ENCODE measurements around the gene CTCF. TPM values are rescaled to one million over a fixed set of nuclear protein-coding genes. Genes with fewer than 3 reads are reported as not detected.

Gene CTCF
- total and polyA plus RNA-seq, 2 experiments from 2014 or later = 64.5 to 72.3 TPM

DNA sequence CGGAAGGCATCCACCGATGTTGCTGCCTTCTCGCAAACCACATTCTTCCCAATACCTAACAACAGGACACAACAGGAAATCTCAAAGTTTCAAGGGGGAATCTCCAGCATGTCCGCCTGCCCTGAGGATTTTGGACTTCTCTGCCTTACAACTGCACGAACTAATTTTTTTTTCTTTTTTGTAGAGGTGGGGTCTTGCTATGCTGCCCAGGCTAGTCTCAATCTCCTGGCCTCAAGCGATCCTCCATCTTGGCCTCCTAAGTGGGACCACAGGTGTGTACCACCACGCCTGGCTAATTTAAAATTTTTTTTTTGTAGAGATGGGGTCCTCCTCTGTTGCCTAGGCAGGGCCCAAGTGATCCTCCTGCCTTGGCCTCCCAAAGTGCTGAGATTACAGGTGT, 113.7 kb downstream of the CTCF start:
- Histone ChIP-seq H3K4me2 (no peak overlapping the region), H3K4me3 (no peak overlapping the region), H3K27me3 (ENCODE audit: insufficient read depth) (no peaks in the 10 kb centered on the region), H3K27ac (ENCODE audit: low read depth) (no peak overlapping the region), H3K36me3 (ENCODE audit: insufficient read depth) (no peaks in the 10 kb centered on the region), H2AFZ (no peak overlapping the region), H3K4me1 (ENCODE audit: insufficient read depth) (no peaks in the 10 kb centered on the region), H3K9me2 (ENCODE audit: insufficient read depth) (no peaks in the 10 kb centered on the region), H4K20me1 (replicated peaks; ENCODE audit: insufficient read depth) (no peaks in the 10 kb centered on the region; the same call in 1 of the 2 replicates), H3F3A (replicated peaks; ENCODE audit: low read depth) (0 out of 2 replicates have a peak, but pooled peaks cover 4% of the 10 kb centered on the region), H3K79me2 (replicated peaks; ENCODE audit: insufficient read depth) (no peaks in the 10 kb centered on the region)
- H3K4me1 Mint-ChIP-seq = 0 out of 3 replicates have a peak, but pooled peaks cover 3% of the 10 kb centered on the region
- DNase-seq (ENCODE audit: low spot score) (no peak), ATAC-seq (no peak)
- no peak for TF ChIP-seq EZH2 (IDR thresholded peaks at IDR 0.05; ENCODE audit: low read depth, unreplicated experiment)
- no peak for TF ChIP-seq ZNF114 (CRISPR knock-in tag; IDR thresholded peaks at IDR 0.05)
- TF ChIP-seq JUNB (IDR thresholded peaks at IDR 0.05; ENCODE audit: unreplicated experiment) = no peak
- TF ChIP-seq EZH2phosphoT487 (IDR thresholded peaks at IDR 0.05; ENCODE audit: unreplicated experiment) = no peak
- TF ChIP-seq STAT1 (IDR thresholded peaks at IDR 0.05; ENCODE audit: unreplicated experiment) = no peak
- TF ChIP-seq, protein P1, sequence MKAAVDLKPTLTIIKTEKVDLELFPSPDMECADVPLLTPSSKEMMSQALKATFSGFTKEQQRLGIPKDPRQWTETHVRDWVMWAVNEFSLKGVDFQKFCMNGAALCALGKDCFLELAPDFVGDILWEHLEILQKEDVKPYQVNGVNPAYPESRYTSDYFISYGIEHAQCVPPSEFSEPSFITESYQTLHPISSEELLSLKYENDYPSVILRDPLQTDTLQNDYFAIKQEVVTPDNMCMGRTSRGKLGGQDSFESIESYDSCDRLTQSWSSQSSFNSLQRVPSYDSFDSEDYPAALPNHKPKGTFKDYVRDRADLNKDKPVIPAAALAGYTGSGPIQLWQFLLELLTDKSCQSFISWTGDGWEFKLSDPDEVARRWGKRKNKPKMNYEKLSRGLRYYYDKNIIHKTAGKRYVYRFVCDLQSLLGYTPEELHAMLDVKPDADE (IDR thresholded peaks at IDR 0.05) = no peak
- no peak for TF ChIP-seq ZNF331 (CRISPR knock-in tag; IDR thresholded peaks at IDR 0.05; ENCODE audit: low read depth)
- TF ChIP-seq NANOG (IDR thresholded peaks at IDR 0.05; ENCODE audit: borderline replicate concordance) = no peak
- TF ChIP-seq, protein P2, sequence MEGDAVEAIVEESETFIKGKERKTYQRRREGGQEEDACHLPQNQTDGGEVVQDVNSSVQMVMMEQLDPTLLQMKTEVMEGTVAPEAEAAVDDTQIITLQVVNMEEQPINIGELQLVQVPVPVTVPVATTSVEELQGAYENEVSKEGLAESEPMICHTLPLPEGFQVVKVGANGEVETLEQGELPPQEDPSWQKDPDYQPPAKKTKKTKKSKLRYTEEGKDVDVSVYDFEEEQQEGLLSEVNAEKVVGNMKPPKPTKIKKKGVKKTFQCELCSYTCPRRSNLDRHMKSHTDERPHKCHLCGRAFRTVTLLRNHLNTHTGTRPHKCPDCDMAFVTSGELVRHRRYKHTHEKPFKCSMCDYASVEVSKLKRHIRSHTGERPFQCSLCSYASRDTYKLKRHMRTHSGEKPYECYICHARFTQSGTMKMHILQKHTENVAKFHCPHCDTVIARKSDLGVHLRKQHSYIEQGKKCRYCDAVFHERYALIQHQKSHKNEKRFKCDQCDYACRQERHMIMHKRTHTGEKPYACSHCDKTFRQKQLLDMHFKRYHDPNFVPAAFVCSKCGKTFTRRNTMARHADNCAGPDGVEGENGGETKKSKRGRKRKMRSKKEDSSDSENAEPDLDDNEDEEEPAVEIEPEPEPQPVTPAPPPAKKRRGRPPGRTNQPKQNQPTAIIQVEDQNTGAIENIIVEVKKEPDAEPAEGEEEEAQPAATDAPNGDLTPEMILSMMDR (conservative IDR thresholded peaks at IDR 0.05; ENCODE audit: low read depth in 2 of 2) = no peak
- H3K27me3 Mint-ChIP-seq (ENCODE audit: insufficient read depth, low read depth, poor library complexity) = peaks cover 15% of the 10 kb centered on the region
- no peaks in the 10 kb centered on the region for H3K9me3 Mint-ChIP-seq
- no peak overlapping the region for H3K27ac Mint-ChIP-seq
- H3K4me3 Mint-ChIP-seq = no peak overlapping the region
- 0 out of 3 replicates have a peak, but pooled peaks cover 3% of the 10 kb centered on the region for H3K36me3 Mint-ChIP-seq (ENCODE audit: low read depth)

DNA sequence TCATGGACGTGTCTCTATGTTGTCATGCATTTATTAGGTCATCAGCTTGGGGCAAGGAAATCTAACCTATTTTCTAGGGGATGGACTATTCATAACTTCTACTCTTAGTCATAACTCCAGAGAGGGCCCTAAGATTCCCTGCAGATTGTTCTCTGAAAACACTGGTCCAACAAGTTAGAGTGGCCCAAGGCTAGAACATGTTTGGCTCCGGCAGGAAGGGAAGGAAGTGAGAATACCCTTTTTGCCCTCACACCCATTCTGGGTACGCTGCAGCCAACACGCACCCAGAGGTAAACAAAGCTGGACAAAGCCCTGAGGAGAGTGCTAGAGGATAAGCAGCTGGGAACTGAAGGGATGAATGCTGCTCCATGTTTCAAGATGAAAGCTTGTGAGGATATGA, 114.2 kb downstream of the CTCF start:
- Mint-ChIP-seq H3K36me3 (ENCODE audit: low read depth) (0 out of 3 replicates have a peak, but pooled peaks cover 3% of the 10 kb centered on the region), H3K4me3 (no peak overlapping the region), H3K27ac (no peak overlapping the region), H3K27me3 (ENCODE audit: insufficient read depth, low read depth, poor library complexity) (peaks cover 15% of the 10 kb centered on the region), H3K4me1 (0 out of 3 replicates have a peak, but pooled peaks cover 3% of the 10 kb centered on the region), H3K9me3 (no peaks in the 10 kb centered on the region)
- ATAC-seq (no peak), DNase-seq (ENCODE audit: low spot score) (no peak)
- Histone ChIP-seq H2AFZ (no peak overlapping the region), H3K4me1 (ENCODE audit: insufficient read depth) (no peaks in the 10 kb centered on the region), H3K27me3 (ENCODE audit: insufficient read depth) (no peaks in the 10 kb centered on the region), H3K36me3 (ENCODE audit: insufficient read depth) (no peaks in the 10 kb centered on the region), H3F3A (replicated peaks; ENCODE audit: low read depth) (0 out of 2 replicates have a peak, but pooled peaks cover 4% of the 10 kb centered on the region), H3K27ac (ENCODE audit: low read depth) (no peak overlapping the region), H3K4me2 (no peak overlapping the region), H3K9me2 (ENCODE audit: insufficient read depth) (no peaks in the 10 kb centered on the region), H4K20me1 (replicated peaks; ENCODE audit: insufficient read depth) (no peaks in the 10 kb centered on the region; the same call in 1 of the 2 replicates), H3K4me3 (no peak overlapping the region), H3K79me2 (replicated peaks; ENCODE audit: insufficient read depth) (no peaks in the 10 kb centered on the region)
- TF ChIP-seq, protein P3, sequence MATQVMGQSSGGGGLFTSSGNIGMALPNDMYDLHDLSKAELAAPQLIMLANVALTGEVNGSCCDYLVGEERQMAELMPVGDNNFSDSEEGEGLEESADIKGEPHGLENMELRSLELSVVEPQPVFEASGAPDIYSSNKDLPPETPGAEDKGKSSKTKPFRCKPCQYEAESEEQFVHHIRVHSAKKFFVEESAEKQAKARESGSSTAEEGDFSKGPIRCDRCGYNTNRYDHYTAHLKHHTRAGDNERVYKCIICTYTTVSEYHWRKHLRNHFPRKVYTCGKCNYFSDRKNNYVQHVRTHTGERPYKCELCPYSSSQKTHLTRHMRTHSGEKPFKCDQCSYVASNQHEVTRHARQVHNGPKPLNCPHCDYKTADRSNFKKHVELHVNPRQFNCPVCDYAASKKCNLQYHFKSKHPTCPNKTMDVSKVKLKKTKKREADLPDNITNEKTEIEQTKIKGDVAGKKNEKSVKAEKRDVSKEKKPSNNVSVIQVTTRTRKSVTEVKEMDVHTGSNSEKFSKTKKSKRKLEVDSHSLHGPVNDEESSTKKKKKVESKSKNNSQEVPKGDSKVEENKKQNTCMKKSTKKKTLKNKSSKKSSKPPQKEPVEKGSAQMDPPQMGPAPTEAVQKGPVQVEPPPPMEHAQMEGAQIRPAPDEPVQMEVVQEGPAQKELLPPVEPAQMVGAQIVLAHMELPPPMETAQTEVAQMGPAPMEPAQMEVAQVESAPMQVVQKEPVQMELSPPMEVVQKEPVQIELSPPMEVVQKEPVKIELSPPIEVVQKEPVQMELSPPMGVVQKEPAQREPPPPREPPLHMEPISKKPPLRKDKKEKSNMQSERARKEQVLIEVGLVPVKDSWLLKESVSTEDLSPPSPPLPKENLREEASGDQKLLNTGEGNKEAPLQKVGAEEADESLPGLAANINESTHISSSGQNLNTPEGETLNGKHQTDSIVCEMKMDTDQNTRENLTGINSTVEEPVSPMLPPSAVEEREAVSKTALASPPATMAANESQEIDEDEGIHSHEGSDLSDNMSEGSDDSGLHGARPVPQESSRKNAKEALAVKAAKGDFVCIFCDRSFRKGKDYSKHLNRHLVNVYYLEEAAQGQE (IDR thresholded peaks at IDR 0.05; ENCODE audit: unreplicated experiment) = no peak
- TF ChIP-seq EZH2phosphoT487 (IDR thresholded peaks at IDR 0.05; ENCODE audit: unreplicated experiment) (no peak), EZH2 (IDR thresholded peaks at IDR 0.05; ENCODE audit: low read depth, unreplicated experiment) (no peak), ZNF114 (CRISPR knock-in tag; IDR thresholded peaks at IDR 0.05) (no peak)
